Pancreas (tissue), 10 donors: ENCODE measurements around the gene PTN. TPM values are rescaled to one million over a fixed set of nuclear protein-coding genes. Genes with fewer than 3 reads are reported as not detected.

Experiments used
- ATAC-seq, 4 donors: fragments of 200-7000 bp; cut with Tn5 transposase; one replicate each; pipeline versions ENCODE4 v1.8.0 to v1.9.1; 2020; ENCODE audit warnings: mild to moderate bottlenecking in 4 of 4, moderate library complexity in 4 of 4
- DNase-seq, 6 donors: peaks; one replicate each; pipeline ENCODE4 v3.0.0-alpha.2; 2020
- FAIRE-seq: peaks from 2 replicates; lab custom pipeline; 2012; peaks lifted over from hg19 to GRCh38; lab: Jason Lieb, UNC
- H3K27ac ChIP-seq, 4 donors: fragments of 200-600 bp; sonication (generic); 1 replicate in 3 of 4; 2 replicates in 1 of 4; pipeline versions ENCODE4 v1.5.0 to v1.8.0; 2020
- H3K27me3 ChIP-seq, 4 donors: fragments of 200-600 bp; one replicate each; pipeline ENCODE4 v1.8.0; 2021
- H3K36me3 ChIP-seq, 3 donors: fragments of 200-600 bp; sonication (generic) in 1 of 3; one replicate each; pipeline versions ENCODE4 v1.5.0 to v1.8.0; 2020 to 2021
- H3K4me1 ChIP-seq, 3 donors: fragments of 200-600 bp; one replicate each; pipeline ENCODE4 v1.8.0; 2021
- H3K4me3 ChIP-seq, 4 donors: fragments of 200-600 bp; sonication (generic) in 2 of 4; one replicate each; pipeline versions ENCODE4 v1.5.0 to v1.8.0; 2020 to 2021
- H3K9me3 ChIP-seq, 4 donors: fragments of 200-600 bp; one replicate each; pipeline ENCODE4 v1.8.0; 2021
- CTCF ChIP-seq, 4 donors: fragments of 200-600 bp; sonication (generic) in 3 of 4; IDR thresholded peaks; one replicate each; pipeline versions ENCODE4 v1.5.0 to v1.8.0; 2021; ENCODE audit warnings: antibody characterized with exemption in 4 of 4
- WGBS, 2 donors: extraction: QIAGEN DNeasy Blood & Tissue Kit; methylation state at CpG; one replicate each; pipeline ENCODE4 v1.1.7; 2013; 5-methylcytosine and 5-hydroxymethylcytosine counted together
- intact Hi-C, 3 donors: fragments of 100-400 bp; cut with DNase I; formaldehyde crosslinking; loops; one replicate each; pipeline versions ENCODE4 v1.11.1 to v1.14.2; 2022
- polyA plus RNA-seq, 2 donors: library from polyadenylated mRNA; stranded (reverse); fragments of 200-250 nt; gene quantifications; one replicate each; pipeline ENCODE4 v1.2.3, GENCODE V29; 2013
- total RNA-seq, 6 donors: library from RNA; stranded (reverse); fragmentation: NEBNext Ultra II Directional in 4 of 6; extraction: Animal tissue kit (Norgen Biotek cat#: 25700) in 4 of 6; gene quantifications; one replicate each; pipeline versions ENCODE4 v1.2.1 to v1.2.4, GENCODE V29; 2021 to 2023
- donor health status: healthy with polysubstance abuse.
- donor health status: DM: no; HTN: no; CAD: no; lungs with moderate emphysema.
- donor health status: DM: no; HTN: no; CAD: no.
- donor health status: control.
- donor health status: control.
- donor health status: Bipolar disorder and iron deficiency.
- donor health status: DM: yes; HTN: yes; CAD: no.
- donor health status: DM: no; HTN: no; CAD: no.
- donor health status: DM: no; HTN: no; CAD: no.
- donor health status: DM: yes; HTN: yes; CAD: no.

PTN gene
- total and polyA plus RNA-seq, 8 donors = 0.35 to 1.8 (median 0.47) TPM

- no peaks in the 10 kb centered on the region for H3K36me3 ChIP-seq
- intact Hi-C loops = no loop called here
- FAIRE-seq (peak; percentile 41), DNase-seq (no peak), ATAC-seq (peak in 2 of 4 donors; percentile 31 to 38)
- 32 to 42% methylated on average over 2 of the region's 2 CpGs for WGBS, 2 donors
- H3K27ac ChIP-seq = no peak overlapping the region
- no peak for TF ChIP-seq CTCF (IDR thresholded peaks at IDR 0.05)
- no peaks in the 10 kb centered on the region for H3K27me3 ChIP-seq
- H3K9me3 ChIP-seq = no peaks in the 10 kb centered on the region
- no peak overlapping the region for H3K4me3 ChIP-seq
- peaks cover 7 to 22% (median 16%) of the 10 kb centered on the region in 3 donors for H3K4me1 ChIP-seq
These were observed 47.7 kb downstream of the PTN start for GRCh38 chr7:137295739-137296324.

DNA sequence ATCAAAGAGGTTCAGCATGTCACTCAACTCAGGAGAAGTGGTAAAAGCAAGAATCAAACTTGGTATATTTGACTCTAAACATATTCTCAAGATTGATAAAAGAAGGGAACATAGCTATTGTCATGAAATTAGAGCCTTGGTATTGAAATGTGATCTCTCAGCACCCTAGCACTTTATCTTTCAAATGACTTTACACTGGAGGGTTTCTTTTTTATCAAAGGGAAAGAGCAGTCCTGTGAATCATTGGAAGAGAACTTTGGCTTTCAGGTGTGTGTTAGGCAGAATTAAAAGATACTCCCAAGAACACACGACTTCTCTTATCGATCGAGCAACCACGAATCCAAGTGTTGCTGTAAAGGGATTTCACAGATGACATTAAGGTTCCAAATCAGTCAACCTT lies 54.4 kb downstream of the PTN start:
- no peaks in the 10 kb centered on the region for H3K9me3 ChIP-seq
- ATAC-seq = no peak
- H3K27ac ChIP-seq = no peak overlapping the region
- WGBS, 2 donors = 54 to 57% methylated on average over 4 of the region's 4 CpGs
- FAIRE-seq = no peak
- no peak overlapping the region for H3K4me3 ChIP-seq
- no peak for DNase-seq
- TF ChIP-seq CTCF (IDR thresholded peaks at IDR 0.05) = no peak
- no peaks in the 10 kb centered on the region for H3K36me3 ChIP-seq
- intact Hi-C loops = no loop called here
- no peaks in the 10 kb centered on the region for H3K27me3 ChIP-seq
- H3K4me1 ChIP-seq = no peaks in the 10 kb centered on the region

GRCh38 chr7:137287651-137288258 lies 55.8 kb downstream of the PTN start:
- no peaks in the 10 kb centered on the region for H3K36me3 ChIP-seq
- no peak for DNase-seq
- ATAC-seq = no peak
- no peaks in the 10 kb centered on the region for H3K4me1 ChIP-seq
- no peak overlapping the region for H3K4me3 ChIP-seq
- WGBS, 2 donors = 69 to 70% methylated on average over 3 of the region's 3 CpGs
- no peaks in the 10 kb centered on the region for H3K9me3 ChIP-seq
- no peak for FAIRE-seq
- no peak overlapping the region for H3K27ac ChIP-seq
- H3K27me3 ChIP-seq = no peaks in the 10 kb centered on the region
- intact Hi-C loops = no loop called here
- no peak for TF ChIP-seq CTCF (IDR thresholded peaks at IDR 0.05)

DNA sequence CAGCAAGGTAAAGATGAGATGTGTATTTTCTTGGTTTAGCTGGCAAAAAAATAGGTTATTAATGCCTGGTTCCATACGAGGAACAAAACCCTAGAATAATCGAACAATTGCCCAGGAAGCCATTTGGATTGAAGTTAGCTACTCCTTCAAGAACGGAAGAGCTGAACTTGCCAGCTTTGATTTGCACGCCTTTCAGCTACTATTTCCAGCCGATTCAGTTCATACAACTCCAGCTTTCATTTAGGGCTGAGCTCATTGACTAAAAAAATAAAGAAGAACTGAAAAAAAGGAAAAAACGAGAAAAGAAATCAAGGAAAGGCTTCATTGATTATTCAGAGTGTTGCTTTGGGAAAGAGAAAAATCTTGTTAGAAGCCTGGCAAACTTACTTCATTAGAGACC lies 60.4 kb downstream of the PTN start:
- Histone ChIP-seq H3K27me3 (no peaks in the 10 kb centered on the region), H3K9me3 (no peaks in the 10 kb centered on the region), H3K27ac (no peak overlapping the region), H3K4me1 (no peaks in the 10 kb centered on the region), H3K36me3 (no peaks in the 10 kb centered on the region), H3K4me3 (no peak overlapping the region)
- TF ChIP-seq CTCF (IDR thresholded peaks at IDR 0.05) = no peak
- 73 to 85% methylated on average over 6 of the region's 6 CpGs for WGBS, 2 donors
- ATAC-seq = no peak
- intact Hi-C loops = no loop called here
- FAIRE-seq = no peak
- DNase-seq = no peak

GRCh38 chr7:137282043-137282442 lies 61.5 kb downstream of the PTN start:
- no peak for TF ChIP-seq CTCF (IDR thresholded peaks at IDR 0.05)
- Histone ChIP-seq H3K27me3 (no peaks in the 10 kb centered on the region), H3K36me3 (no peaks in the 10 kb centered on the region), H3K27ac (no peak overlapping the region), H3K9me3 (no peaks in the 10 kb centered on the region), H3K4me1 (no peaks in the 10 kb centered on the region), H3K4me3 (no peak overlapping the region)
- no peak for DNase-seq
- intact Hi-C loops = no loop called here
- no peak for ATAC-seq
- no peak for FAIRE-seq
